GM19397 (cell line): Measurements from ENCODE around the gene C1orf21.

Source experiments
- ATAC-seq: cut with Tn5 transposase; IDR thresholded peaks from one replicate; pipeline ENCODE4 v1.9.1; 2021; ENCODE audit warnings: mild to moderate bottlenecking, moderate library complexity; ENCODE audit not compliant: unreplicated experiment

The C1orf21 gene

GRCh38 chr1:184385865-184386311 is 941 bp upstream of the C1orf21 start:
- no peak for ATAC-seq

- no peak for ATAC-seq
These were observed 243 bp downstream of the C1orf21 start for GRCh38 chr1:184387069-184387475.

- peak; percentile 22 for ATAC-seq
These were observed 868 bp downstream of the C1orf21 start for GRCh38 chr1:184387476-184388318.

- ATAC-seq, result no peak
These were observed 1.6 kb downstream of the C1orf21 start for GRCh38 chr1:184388319-184388889.

GRCh38 chr1:184388971-184389370 is 2.1 kb downstream of the C1orf21 start:
- ATAC-seq, result no peak

- no peak for ATAC-seq
These were observed 2.6 kb downstream of the C1orf21 start for GRCh38 chr1:184389446-184389845.

GRCh38 chr1:184390889-184391288 is 4.1 kb downstream of the C1orf21 start:
- no peak for ATAC-seq

- no peak for ATAC-seq
These were observed 5.2 kb downstream of the C1orf21 start for GRCh38 chr1:184392067-184392466.

- no peak for ATAC-seq
These were observed 6.1 kb downstream of the C1orf21 start for GRCh38 chr1:184392779-184393522.

GRCh38 chr1:184393962-184394361 is 7.1 kb downstream of the C1orf21 start:
- ATAC-seq, result no peak

- no peak for ATAC-seq
These were observed 8.5 kb downstream of the C1orf21 start for GRCh38 chr1:184395370-184395769.

GRCh38 chr1:184395937-184396480 is 9.2 kb downstream of the C1orf21 start:
- no peak for ATAC-seq

GRCh38 chr1:184399192-184399847 is 12.5 kb downstream of the C1orf21 start:
- no peak for ATAC-seq

- ATAC-seq, result no peak
These were observed 17.3 kb downstream of the C1orf21 start for GRCh38 chr1:184403961-184404726.

GRCh38 chr1:184404727-184405027 is 17.8 kb downstream of the C1orf21 start:
- no peak for ATAC-seq

- ATAC-seq, result no peak
These were observed 18.4 kb downstream of the C1orf21 start for GRCh38 chr1:184405094-184405800.

- ATAC-seq, result no peak
These were observed 18.9 kb downstream of the C1orf21 start for GRCh38 chr1:184405801-184406142.

GRCh38 chr1:184406479-184406878 is 19.6 kb downstream of the C1orf21 start:
- ATAC-seq, result no peak

- no peak for ATAC-seq
These were observed 21.1 kb downstream of the C1orf21 start for GRCh38 chr1:184407816-184408510.
